ENCODE measurements around the gene CUL2. TPM values are rescaled to one million over a fixed set of nuclear protein-coding genes. Genes with fewer than 3 reads are reported as not detected.
A peak's percentile ranks its signal among the peaks of the same experiment; 100 is the strongest.

The CUL2 gene
- total and polyA plus RNA-seq, 10 of the 15 experiments (the other 5 are each of a cell fraction or from before 2014, with no cell fraction given): 11.9 to 56.5 (median 33.2) TPM

GRCh38 chr10:35090162-35090954 lies at the start of gene CUL2 (continued):
- TF ChIP-seq MYC (IDR thresholded peaks at IDR 0.05; ENCODE audit: insufficient read depth, insufficient read length, insufficient replicate concordance, low read length, severe bottlenecking): no peak
- no peak for TF ChIP-seq PAX5 (IDR thresholded peaks at IDR 0.05; ENCODE audit: borderline replicate concordance, low read depth, low read length)
- TF ChIP-seq JUNB (IDR thresholded peaks at IDR 0.05): no peak
- TF ChIP-seq ZBTB4 (CRISPR knock-in tag; IDR thresholded peaks at IDR 0.05): no peak
- peak; percentile 40; the same call in 1 of the 2 replicates for TF ChIP-seq GABPA (IDR thresholded peaks at IDR 0.05; ENCODE audit: low read depth)
- no peak for TF ChIP-seq E2F4 (IDR thresholded peaks at IDR 0.05; ENCODE audit: low read depth, low read length)
- TF ChIP-seq ZNF687 (IDR thresholded peaks at IDR 0.05): no peak
- TF ChIP-seq CBX3 (IDR thresholded peaks at IDR 0.05; ENCODE audit: borderline replicate concordance, low read depth): no peak
- TF ChIP-seq CREB1 (IDR thresholded peaks at IDR 0.05; ENCODE audit: low read depth): peak; percentile 48; the same call in 1 of the 2 replicates
- peak; percentile 94 for TF ChIP-seq E4F1 (IDR thresholded peaks at IDR 0.05; ENCODE audit: borderline replicate concordance, partially characterized antibody)
- TF ChIP-seq RFX5 (IDR thresholded peaks at IDR 0.05; ENCODE audit: low read depth, low read length): no peak
- no peak for TF ChIP-seq ZSCAN29 (IDR thresholded peaks at IDR 0.05)
- peak; percentile 89 to 91 for TF ChIP-seq BHLHE40 (IDR thresholded peaks at IDR 0.05; ENCODE audit: borderline replicate concordance in 1 of 2, low read depth in 2 of 2, low read length in 1 of 2)
- no peak for TF ChIP-seq NR2C1 (IDR thresholded peaks at IDR 0.05)
- no peak for TF ChIP-seq FOS (IDR thresholded peaks at IDR 0.05; ENCODE audit: borderline replicate concordance, extremely low read depth, insufficient read length)
- TF ChIP-seq HCFC1 (IDR thresholded peaks at IDR 0.05; ENCODE audit: low read length): peak; percentile 72
- no peak for TF ChIP-seq MEF2A (IDR thresholded peaks at IDR 0.05; ENCODE audit: insufficient read depth, low read depth, low read length)
- no peak; the same call in 1 of the 2 replicates for TF ChIP-seq POLR2AphosphoS2 (IDR thresholded peaks at IDR 0.05; ENCODE audit: low read depth, low read length)
- TF ChIP-seq ZNF24 (IDR thresholded peaks at IDR 0.05): no peak

Measured in GM12878 (cell line).